GM21390 (cell line): ENCODE data around the gene MS4A2.
"Not testable (repeated sequence)": the region's sequence is repeated elsewhere in the genome, so short reads cannot be mapped to it uniquely, and the experiment has no call there.

Source experiments
- ATAC-seq: cut with Tn5 transposase; IDR thresholded peaks from one replicate; pipeline ENCODE4 v1.9.1; 2021; ENCODE audit not compliant: unreplicated experiment

The MS4A2 gene

GRCh38 chr11:60088364-60088763 lies at the start of gene MS4A2:
Gene MS4A2 (plus strand): TSS chr11:60088664. CDS start chr11:60088766, 102 bp downstream.
- ATAC-seq, result no peak

- ATAC-seq, result no peak
Observed at GRCh38 chr11:60040109-60040508, 48.4 kb upstream of the MS4A2 start, which contains the start of gene OOSP2. Gene OOSP2 (plus strand): TSS chr11:60040409. CDS start chr11:60040460, 51 bp downstream.

- ATAC-seq, result not testable (repeated sequence)
Observed at GRCh38 chr11:60050422-60050821, 38.0 kb upstream of the MS4A2 start.

- ATAC-seq, result not testable (repeated sequence)
Observed at GRCh38 chr11:60050839-60051238, 37.6 kb upstream of the MS4A2 start.

- no peak for ATAC-seq
Observed at GRCh38 chr11:60056349-60056969, 32.0 kb upstream of the MS4A2 start, which contains the start of gene MS4A3. Gene MS4A3 (plus strand): TSS chr11:60056665. CDS start chr11:60061161, 4,496 bp downstream.

GRCh38 chr11:60059052-60059451 lies 29.4 kb upstream of the MS4A2 start:
- no peak for ATAC-seq

GRCh38 chr11:60059521-60060240 lies 28.8 kb upstream of the MS4A2 start:
- no peak for ATAC-seq

GRCh38 chr11:60064111-60064510 lies 24.4 kb upstream of the MS4A2 start:
- ATAC-seq, result no peak

GRCh38 chr11:60065801-60066200 lies 22.7 kb upstream of the MS4A2 start:
- ATAC-seq, result no peak

- ATAC-seq, result no peak
Observed at GRCh38 chr11:60069450-60069849, 19.0 kb upstream of the MS4A2 start.

GRCh38 chr11:60071644-60072043 lies 16.8 kb upstream of the MS4A2 start:
- ATAC-seq, result not testable (repeated sequence)

- no peak for ATAC-seq
Observed at GRCh38 chr11:60077216-60077817, 11.1 kb upstream of the MS4A2 start.

- no peak for ATAC-seq
Observed at GRCh38 chr11:60077981-60078380, 10.5 kb upstream of the MS4A2 start.

- ATAC-seq, result no peak
Observed at GRCh38 chr11:60078745-60079144, 9.7 kb upstream of the MS4A2 start.

- no peak for ATAC-seq
Observed at GRCh38 chr11:60080535-60080934, 7.9 kb upstream of the MS4A2 start.

- no peak for ATAC-seq
Observed at GRCh38 chr11:60084631-60085273, 3.7 kb upstream of the MS4A2 start.

- no peak for ATAC-seq
Observed at GRCh38 chr11:60085909-60086308, 2.6 kb upstream of the MS4A2 start.

GRCh38 chr11:60087239-60087638 lies 1.2 kb upstream of the MS4A2 start:
- ATAC-seq, result no peak

GRCh38 chr11:60095477-60096120 lies 7.1 kb downstream of the MS4A2 start:
- no peak for ATAC-seq

- no peak for ATAC-seq
Observed at GRCh38 chr11:60097189-60097588, 8.7 kb downstream of the MS4A2 start.

GRCh38 chr11:60098508-60098907 lies 10.0 kb downstream of the MS4A2 start:
- no peak for ATAC-seq
